GM19025 (cell line): Measurements from ENCODE around the gene TTC8.
"Not testable (repeated sequence)": the region's sequence is repeated elsewhere in the genome, so short reads cannot be mapped to it uniquely, and the experiment has no call there.

ENCODE experiments used
- ATAC-seq: cut with Tn5 transposase; IDR thresholded peaks from one replicate; pipeline ENCODE4 v1.9.1; 2021; ENCODE audit warnings: mild to moderate bottlenecking, low read depth, moderate library complexity; ENCODE audit not compliant: unreplicated experiment

The TTC8 gene

DNA sequence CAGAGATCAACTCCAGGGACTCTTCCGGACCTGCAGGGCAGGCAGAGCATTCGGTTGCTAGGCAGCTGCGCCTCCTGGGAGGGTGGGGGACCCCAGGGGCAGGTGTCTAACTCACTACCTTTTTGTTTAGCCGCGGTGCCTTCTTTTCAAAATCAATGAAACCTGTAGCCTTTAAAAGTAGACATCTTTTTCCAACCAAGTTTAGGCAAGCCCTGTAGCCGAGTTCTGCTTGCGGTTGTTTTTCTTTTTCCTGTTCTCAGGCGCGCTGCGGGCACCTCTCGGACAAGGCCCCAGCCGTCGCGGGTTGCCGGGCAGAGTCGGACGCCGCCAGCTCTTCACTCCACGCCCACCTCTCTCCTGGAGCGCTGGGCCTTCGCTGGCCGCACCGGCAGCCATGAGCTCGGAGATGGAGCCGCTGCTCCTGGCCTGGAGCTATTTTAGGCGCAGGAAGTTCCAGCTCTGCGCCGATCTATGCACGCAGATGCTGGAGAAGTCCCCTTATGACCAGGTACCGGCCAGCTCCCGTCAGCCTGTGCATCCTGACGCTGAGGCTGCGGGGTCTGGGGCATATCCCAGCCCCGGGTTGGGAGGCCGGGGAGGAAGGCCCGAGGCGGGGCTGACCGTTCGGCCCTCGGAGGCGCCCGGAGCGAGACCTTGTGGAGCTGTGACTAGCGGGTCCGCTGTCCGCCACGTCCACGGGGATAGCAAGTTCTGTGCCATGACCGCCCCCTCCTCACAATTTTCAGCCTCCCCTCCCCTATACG is at the start of gene TTC8:
TSS of gene TTC8 (plus strand) at position 338 of the 764 bp plus-strand sequence. CDS start at position 395, 57 bp downstream.
- ATAC-seq, result peak; percentile 98

DNA sequence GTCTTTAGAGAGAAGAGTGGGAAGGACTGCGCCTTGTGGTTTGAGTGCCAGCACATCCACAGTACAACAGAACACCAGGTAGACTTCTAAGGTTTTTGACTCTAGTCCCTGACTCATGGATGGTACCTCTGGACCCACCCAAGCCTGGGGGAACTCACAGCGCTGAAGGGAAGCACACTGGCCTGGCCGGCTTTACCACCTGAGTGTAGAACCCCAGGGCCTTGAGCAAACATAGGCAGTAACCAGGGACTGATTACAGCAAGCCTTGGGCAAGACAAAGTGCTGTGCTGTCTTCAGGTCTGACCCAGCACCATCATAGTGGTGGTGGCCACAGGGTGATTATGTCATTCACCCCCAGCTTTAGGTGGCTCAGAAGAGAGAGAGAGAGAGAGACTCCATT is 48.9 kb upstream of the TTC8 start:
- no peak for ATAC-seq

GRCh38 chr14:88785911-88786310 is 38.5 kb upstream of the TTC8 start:
- no peak for ATAC-seq

GRCh38 chr14:88786715-88787114 is 37.7 kb upstream of the TTC8 start:
- no peak for ATAC-seq

DNA sequence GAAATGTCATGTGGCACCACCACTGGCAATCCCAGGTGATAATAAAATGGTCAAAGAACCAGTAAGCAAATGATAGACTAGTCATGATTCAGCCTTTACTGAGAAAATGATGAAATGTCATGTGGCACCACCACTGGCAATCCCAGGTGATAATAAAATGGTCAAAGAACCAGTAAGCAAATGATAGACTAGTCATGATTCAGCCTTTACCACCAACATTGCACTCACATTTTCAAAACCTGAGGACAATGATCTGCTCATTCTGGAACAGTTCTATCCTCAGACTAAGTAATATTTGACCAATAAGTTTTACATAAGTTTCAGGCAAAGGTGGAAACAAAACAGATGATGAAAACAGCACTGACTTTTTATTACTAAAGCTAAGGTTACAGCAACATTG is 34.9 kb upstream of the TTC8 start:
- not testable (repeated sequence) for ATAC-seq

DNA sequence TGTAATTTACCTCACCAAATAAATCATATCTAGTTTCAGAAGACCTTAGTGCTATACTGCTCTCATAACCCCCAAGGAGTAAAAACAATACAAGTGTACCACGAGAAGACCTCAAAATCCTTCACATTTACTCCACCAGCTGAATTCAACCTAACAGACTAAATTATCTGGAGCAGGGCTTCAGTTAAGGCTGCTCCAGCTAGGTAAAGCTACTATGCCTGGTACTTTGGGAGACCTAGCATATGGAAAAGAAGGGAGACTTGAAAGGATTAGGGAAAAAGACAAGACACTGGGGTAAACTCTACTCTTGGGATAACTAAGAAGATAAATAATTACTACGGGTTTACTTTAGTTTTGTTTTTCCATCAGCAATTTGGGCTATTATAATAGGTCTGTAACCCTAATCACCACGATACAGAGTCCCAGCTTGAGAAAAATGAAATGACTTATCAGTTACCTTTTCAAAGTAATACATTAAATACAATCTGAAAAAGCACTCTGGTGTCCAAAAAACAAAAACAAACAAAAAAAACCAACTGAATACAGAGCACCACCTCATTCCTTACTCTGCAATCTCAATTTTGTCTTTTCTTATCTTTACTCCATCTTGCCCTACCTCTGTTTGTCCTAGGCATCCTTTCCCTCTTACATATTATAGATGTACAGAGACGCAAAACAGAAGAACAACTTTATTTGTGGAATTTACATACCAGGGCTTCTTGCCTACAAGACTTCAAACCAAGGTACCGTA is 33.8 kb upstream of the TTC8 start:
- ATAC-seq, result no peak

DNA sequence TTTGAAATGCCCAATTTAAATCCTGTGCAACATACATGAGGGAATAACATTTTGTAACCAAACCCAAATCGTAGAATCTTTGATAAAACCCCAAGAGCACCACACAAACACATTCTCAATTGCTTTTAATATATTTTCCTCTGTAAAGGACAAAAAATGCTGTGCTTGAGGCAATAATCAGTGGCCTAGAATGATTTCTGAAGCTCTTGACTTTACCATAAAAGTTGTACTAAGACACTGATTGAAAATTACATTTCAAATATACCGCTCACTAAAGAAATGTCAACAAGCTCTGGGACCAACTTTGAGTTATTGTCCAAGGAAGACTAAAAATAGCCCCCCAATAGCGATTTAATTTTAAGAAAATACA is 33.2 kb upstream of the TTC8 start:
- ATAC-seq, result no peak

GRCh38 chr14:88791629-88792472 is 32.6 kb upstream of the TTC8 start:
- ATAC-seq, result no peak

DNA sequence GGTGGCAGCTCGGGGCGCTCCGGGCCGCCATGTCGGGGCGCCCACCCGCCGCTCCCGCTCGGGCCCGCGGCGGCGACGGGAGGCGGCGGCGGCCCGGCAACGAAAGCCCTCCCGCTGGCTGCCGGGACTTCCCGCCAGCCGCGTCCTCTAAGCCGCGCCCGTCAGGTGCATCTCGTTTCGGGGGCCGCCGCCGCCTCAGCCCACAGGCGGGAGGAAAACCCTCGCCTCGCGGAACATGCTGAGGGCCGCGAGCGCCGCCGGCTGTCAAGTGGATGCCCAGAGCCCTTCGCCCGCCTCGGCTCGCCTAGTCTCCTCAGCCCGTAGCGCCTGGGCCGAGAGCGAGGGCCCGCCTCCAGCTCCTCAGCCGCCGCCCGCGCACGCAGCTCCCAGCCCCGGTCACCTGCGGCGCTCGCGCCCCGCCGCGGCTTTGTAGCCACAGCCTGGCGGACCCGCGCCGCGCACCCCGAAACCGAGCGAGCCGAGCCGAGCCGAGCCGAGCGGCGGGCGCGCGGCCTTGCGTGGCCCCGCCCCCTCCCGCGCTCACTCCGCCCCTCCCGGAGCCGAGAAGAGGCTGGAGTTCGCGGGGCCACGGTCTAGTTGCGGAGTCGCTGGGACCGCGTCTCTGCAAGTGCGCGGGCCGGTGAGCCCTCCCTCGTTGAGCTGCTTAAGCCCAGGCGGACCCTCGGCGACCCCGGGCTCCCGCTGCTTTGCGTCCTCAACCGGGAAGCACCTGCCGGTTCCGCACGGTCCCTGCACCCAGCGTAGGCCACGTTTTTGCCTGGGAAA is 31.8 kb upstream of the TTC8 start, which contains the start of gene EML5:
TSS of gene EML5 (minus strand) at position 481 of the 786 bp plus-strand sequence. CDS start at position 31, 450 bp downstream.
- peak; percentile 85 for ATAC-seq

GRCh38 chr14:88793259-88793625 is 31.2 kb upstream of the TTC8 start:
- no peak for ATAC-seq

DNA sequence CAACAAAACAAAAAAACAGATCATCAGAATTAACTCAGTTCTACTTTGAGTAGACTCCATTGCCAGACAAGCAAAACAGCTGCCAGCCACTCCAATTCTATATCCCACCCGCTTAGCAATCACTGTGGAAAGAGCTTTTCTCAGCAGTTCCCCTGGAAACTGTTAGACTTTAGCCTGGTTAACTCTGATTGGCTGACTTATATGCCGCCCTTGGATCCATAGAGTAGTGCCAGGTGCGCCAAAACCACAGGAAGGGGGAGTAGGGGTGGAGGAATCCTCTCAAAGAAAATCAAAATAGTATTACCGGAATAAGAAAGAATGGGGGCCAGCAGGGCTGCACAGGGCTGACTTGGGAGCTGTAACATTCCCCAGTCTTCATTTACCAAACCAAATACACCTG is 26.3 kb upstream of the TTC8 start:
- ATAC-seq, result no peak

DNA sequence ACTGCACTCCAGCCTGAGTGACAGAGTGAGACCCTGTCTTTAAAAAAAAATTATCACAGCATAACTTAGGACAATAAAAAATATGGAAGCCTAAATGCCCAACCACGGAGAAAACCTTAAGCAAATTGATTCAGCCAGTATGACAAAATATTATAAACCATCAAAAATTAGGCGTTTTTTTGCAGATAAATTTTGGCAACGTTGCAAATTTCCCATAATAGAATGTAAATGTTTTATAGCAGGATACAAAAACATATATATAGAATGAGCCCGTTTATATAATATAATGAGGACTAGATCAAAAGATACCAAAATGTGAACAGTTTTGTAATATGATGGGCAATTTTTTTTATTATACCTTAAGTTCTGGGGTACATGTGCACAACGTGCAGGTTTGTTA is 24.9 kb upstream of the TTC8 start:
- ATAC-seq, result no peak

- ATAC-seq, result no peak
Observed at GRCh38 chr14:88802596-88802995, 21.9 kb upstream of the TTC8 start.

GRCh38 chr14:88804035-88804434 is 20.4 kb upstream of the TTC8 start:
- no peak for ATAC-seq

- ATAC-seq, result no peak
Observed at GRCh38 chr14:88804477-88804876, 20.0 kb upstream of the TTC8 start.

DNA sequence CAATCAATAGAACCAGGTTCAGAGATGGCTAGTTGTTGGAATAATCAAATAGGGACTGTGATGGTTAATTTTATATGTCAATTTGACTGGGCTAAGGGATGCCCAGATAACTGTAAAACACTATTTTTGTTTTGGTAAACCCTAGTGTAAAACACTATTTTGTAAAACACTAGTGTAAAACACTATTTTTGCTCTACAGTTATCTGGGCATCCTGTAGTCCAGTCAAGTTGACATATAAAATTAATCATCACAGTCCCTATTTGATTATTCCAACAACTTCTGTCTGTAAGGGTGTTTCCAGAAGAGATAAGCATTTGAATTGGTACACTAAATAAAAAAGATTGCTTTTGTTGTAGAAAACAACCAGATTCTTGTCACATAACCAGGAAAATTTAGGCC is 16.1 kb upstream of the TTC8 start:
- ATAC-seq, result no peak

DNA sequence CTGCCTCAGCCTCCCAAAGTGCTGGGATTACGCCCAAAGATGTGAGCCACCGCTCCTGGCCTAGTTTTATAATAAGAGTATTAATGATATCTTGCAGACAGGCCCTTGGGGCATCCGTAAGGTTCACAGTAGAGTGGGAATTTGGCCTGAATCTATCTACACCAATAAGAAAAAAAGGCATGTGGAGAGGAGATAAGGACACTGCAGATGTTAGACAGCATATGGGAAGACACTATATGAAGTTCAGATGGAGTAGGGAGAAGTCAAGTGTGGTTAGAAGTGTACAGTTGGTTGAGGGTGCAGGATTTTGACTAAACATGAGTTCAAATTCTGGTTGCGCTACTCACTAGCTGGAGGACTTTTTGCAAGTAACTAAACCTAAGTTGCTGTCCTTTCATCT is 8.5 kb upstream of the TTC8 start:
- no peak for ATAC-seq

- no peak for ATAC-seq
Observed at GRCh38 chr14:88818018-88818417, 6.4 kb upstream of the TTC8 start.

DNA sequence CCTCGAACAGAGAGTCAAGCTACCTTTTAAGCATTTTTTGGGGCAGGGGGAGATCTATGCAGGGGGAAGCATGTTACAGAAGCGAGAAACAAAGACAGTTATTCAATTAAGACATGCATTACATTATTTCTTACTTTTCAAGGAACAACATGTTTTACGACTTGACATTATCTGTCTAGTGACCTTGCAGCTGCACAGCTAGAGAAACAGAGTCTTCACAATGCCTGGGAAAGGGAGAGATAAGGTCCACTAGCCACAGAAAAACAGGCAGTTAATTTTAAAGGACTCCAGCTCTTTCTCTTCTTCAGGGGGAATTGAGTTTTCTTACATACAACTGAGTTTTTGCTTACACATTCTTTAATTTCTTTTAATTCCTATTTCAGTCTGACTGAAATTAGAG is 4.8 kb upstream of the TTC8 start:
- not testable (repeated sequence) for ATAC-seq

DNA sequence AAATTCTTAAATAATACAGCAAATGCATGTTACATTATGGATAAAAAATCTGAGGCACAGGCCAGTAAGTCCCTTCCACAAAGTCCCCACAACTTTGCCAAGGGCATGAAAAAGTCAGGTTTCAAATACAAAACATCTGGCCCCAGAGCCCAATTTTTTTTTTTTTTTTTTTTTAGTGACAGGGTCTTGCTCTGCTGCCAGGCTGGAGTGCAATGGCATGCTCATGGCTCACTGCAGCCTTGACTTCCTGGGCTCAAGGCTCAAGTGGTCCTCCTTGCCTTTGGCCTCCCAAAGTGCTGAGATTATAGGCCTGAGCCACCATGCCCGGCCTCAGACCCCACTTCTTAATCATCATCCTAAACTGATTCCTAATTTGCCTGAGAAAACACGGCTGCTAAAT is 3.1 kb upstream of the TTC8 start:
- ATAC-seq, result no peak
